Effector memory CD8-positive, alpha-beta T cell (primary cell): ENCODE measurements around the gene PPP1R14D.

Source experiments
- ATAC-seq: fragments of 150-1000 bp; cut with Tn5 transposase; replicated peaks from 2 replicates; pipeline ENCODE4 v1.10.0; 2021; ENCODE audit warnings: mild to moderate bottlenecking, moderate library complexity
- DNase-seq, 3 experiments: peaks; one replicate each; pipeline ENCODE4 v3.0.0; 2021
- H3K27ac Mint-ChIP-seq, 2 donors: one replicate each; pipeline ENCODE4 v1.8.0; 2022; ENCODE audit warnings: mild to moderate bottlenecking in 2 of 2, mixed read lengths in 2 of 2, moderate library complexity in 2 of 2
- H3K27me3 Mint-ChIP-seq, 2 donors: one replicate each; pipeline ENCODE4 v1.8.0; 2022; ENCODE audit warnings: mixed read lengths in 2 of 2
- H3K36me3 Mint-ChIP-seq: one replicate; pipeline ENCODE4 v1.8.0; 2022; ENCODE audit warnings: mild to moderate bottlenecking, moderate library complexity, mixed read lengths; ENCODE audit not compliant: insufficient read depth
- H3K4me1 Mint-ChIP-seq, 2 donors: one replicate each; pipeline ENCODE4 v1.8.0; 2022; ENCODE audit warnings: low read depth in 2 of 2, mixed read lengths in 2 of 2
- H3K4me3 Mint-ChIP-seq, 2 donors: one replicate each; pipeline ENCODE4 v1.8.0; 2022; ENCODE audit warnings: mild to moderate bottlenecking in 2 of 2, mixed read lengths in 2 of 2, moderate library complexity in 2 of 2
- H3K9me3 Mint-ChIP-seq, 2 donors: one replicate each; pipeline ENCODE4 v1.8.0; 2022; ENCODE audit warnings: mixed read lengths in 2 of 2

Gene PPP1R14D

DNA sequence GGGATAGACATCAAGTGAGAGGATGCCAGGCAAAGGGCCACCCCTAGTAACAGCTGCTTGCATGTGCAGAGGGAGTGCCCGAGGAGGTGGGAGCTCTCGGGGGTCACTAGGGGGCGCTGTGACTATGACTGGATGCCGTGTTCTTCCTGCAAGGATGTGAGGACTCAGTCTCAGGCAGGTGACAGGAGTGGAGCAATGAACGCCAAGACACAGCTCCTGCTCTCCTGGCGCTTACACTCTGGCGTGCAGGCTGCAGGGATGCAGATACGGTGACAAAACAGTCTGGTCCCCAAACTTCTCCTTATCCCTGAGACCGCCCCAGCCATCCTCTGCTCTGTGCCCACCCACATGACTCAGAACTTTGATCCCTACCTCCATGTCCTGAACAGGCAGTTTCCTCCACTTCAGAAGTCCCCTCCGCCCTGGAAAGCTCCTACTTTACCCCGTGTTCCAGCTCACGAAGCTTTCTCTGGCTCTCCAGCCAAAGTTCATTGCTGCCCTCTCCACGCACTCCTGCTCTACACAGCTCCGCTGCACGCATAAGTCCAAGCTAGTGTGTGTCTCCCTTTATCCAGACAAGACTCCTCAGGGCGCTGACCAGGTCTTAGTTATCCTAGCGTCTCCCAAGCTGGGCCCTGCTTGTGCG is 30.8 kb upstream of the PPP1R14D start:
- Mint-ChIP-seq H3K27ac (no peak overlapping the region), H3K27me3 (peaks cover 6 to 25% of the 10 kb centered on the region in 2 donors), H3K4me1 (peaks cover 15 to 18% of the 10 kb centered on the region in 2 donors), H3K36me3 (peaks cover 6% of the 10 kb centered on the region), H3K9me3 (no peaks in the 10 kb centered on the region), H3K4me3 (no peak overlapping the region)
- ATAC-seq (peak; percentile 80), DNase-seq (peak; percentile 75 to 84 (median 80))

DNA sequence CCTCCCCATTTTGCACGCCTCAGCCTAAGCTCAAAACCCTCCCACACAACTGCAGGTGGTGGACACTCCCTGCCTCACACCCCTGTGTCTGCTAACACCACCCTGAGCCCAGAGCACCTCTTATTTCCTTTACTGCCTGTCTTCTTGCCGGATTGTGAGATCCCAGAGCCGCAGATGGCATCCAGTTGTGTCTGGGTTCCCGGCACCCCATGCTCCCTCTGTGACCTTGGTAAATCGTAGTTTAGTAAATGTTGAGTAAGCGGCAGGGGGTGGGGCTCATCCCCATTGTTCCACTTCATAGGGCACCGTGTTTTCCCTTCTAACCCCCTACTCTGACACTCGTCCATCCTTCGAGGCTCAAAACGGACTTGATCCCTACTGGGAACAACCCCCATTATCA is 30.2 kb upstream of the PPP1R14D start:
- no peaks in the 10 kb centered on the region for H3K9me3 Mint-ChIP-seq
- DNase-seq = no peak
- H3K27ac Mint-ChIP-seq = no peak overlapping the region
- H3K4me3 Mint-ChIP-seq = no peak overlapping the region
- H3K36me3 Mint-ChIP-seq = peaks cover 3% of the 10 kb centered on the region
- peaks cover 15 to 18% of the 10 kb centered on the region in 2 donors for H3K4me1 Mint-ChIP-seq
- H3K27me3 Mint-ChIP-seq = peaks cover under 1 to 19% of the 10 kb centered on the region in 2 donors
- no peak for ATAC-seq

DNA sequence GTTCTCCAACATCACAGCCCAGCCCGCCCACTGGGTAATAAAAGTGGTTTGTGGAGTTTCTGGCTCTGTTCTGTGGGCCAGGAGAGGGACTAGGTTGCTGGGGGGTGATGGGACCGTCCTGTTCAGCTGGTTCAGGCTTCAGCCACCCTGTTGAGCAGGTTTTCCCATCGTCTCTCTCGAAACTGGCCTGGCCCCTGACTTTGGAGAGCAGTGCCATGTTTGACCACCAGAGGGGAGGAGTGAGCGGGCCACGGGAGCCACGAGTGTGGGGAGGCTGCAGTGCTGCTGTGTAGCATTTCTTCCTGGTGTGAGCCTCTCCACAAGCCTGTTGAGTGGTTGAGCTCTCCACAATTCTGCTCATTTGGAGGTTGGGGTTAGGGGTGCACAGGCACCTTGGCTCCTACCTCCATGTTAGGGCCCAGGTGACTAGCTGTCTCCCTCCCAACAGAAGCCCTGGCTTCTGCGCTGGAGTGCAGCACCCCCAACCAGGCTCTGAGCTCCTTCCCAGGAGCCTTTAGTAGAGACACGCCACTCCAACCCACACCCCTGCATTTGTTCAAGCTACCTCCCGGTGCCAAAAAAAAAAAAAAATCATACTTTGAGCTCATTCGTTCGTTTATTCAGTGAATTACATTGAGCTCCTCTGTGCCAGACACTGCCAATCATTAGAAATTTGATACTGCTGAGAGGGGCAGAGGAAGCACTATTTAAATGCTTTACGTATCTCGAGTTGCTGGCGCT is 29.3 kb upstream of the PPP1R14D start:
- Mint-ChIP-seq H3K4me1 (peaks cover 15 to 18% of the 10 kb centered on the region in 2 donors), H3K4me3 (no peak overlapping the region), H3K27ac (peak overlapping the region in 1 of 2 donors; percentile 49), H3K36me3 (peaks cover 3% of the 10 kb centered on the region), H3K9me3 (no peaks in the 10 kb centered on the region), H3K27me3 (peaks cover 0 to 12% of the 10 kb centered on the region in 2 donors)
- peak; percentile 91 for ATAC-seq
- DNase-seq = peak; percentile 79 to 87 (median 83)

DNA sequence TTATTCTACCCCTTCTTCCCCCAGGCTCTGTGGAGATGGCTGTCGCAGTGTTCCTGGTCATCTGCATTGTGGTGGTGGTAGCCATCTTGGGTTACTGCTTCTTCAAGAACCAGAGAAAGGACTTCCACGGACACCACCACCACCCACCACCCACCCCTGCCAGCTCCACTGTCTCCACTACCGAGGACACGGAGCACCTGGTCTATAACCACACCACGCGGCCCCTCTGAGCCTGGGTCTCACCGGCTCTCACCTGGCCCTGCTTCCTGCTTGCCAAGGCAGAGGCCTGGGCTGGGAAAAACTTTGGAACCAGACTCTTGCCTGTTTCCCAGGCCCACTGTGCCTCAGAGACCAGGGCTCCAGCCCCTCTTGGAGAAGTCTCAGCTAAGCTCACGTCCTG is 28.2 kb upstream of the PPP1R14D start:
- peaks cover 15 to 18% of the 10 kb centered on the region in 2 donors for H3K4me1 Mint-ChIP-seq
- no peaks in the 10 kb centered on the region for H3K9me3 Mint-ChIP-seq
- ATAC-seq (no peak), DNase-seq (no peak)
- peaks cover 0 to 7% of the 10 kb centered on the region in 2 donors for H3K27me3 Mint-ChIP-seq
- H3K36me3 Mint-ChIP-seq = peaks cover 3% of the 10 kb centered on the region
- H3K4me3 Mint-ChIP-seq = no peak overlapping the region
- H3K27ac Mint-ChIP-seq = no peak overlapping the region

DNA sequence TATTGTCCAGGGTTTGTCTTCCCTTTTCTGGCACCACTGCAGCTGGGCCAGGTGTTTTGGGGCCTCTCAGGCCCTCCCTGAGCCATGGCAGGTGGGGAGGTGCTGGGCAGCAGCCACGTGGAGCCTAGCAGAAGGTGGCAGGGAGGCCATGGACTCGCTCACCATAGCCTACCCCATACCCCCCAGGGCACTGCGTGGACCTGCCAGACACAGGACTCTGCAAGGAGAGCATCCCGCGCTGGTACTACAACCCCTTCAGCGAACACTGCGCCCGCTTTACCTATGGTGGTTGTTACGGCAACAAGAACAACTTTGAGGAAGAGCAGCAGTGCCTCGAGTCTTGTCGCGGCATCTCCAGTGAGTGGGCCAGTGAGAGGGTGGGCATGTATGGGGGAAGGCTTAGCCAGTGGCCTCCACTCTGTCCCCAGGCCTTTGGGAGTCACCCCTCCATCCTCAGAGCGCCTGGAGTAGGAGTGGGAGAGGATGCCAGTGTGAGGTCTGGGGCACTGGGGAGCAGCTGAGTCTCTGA is 27.3 kb upstream of the PPP1R14D start:
- peaks cover 0 to 7% of the 10 kb centered on the region in 2 donors for H3K27me3 Mint-ChIP-seq
- DNase-seq (no peak), ATAC-seq (no peak)
- H3K4me1 Mint-ChIP-seq = peaks cover 15 to 18% of the 10 kb centered on the region in 2 donors
- no peaks in the 10 kb centered on the region for H3K9me3 Mint-ChIP-seq
- H3K27ac Mint-ChIP-seq = no peak overlapping the region
- H3K4me3 Mint-ChIP-seq = no peak overlapping the region
- peaks cover 3% of the 10 kb centered on the region for H3K36me3 Mint-ChIP-seq

DNA sequence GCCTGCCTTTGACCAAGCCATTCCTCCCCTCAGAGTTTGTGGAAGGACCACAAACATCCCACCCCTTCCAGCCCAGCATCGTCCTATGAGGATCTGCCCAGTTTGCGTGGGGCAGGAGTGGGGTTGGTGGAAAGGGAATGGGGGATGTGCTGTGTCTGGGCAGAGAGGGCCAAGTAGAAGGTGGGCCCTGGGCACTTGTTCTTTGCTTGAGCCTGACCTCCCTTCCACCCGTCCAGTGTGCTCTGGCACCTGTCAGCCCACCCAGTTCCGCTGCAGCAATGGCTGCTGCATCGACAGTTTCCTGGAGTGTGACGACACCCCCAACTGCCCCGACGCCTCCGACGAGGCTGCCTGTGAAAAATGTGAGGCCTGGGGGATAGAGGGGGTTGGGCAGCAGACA is 25.7 kb upstream of the PPP1R14D start:
- H3K9me3 Mint-ChIP-seq = no peaks in the 10 kb centered on the region
- no peaks in the 10 kb centered on the region for H3K36me3 Mint-ChIP-seq
- H3K4me1 Mint-ChIP-seq = peaks cover 9 to 13% of the 10 kb centered on the region in 2 donors
- no peak overlapping the region for H3K27ac Mint-ChIP-seq
- ATAC-seq (no peak), DNase-seq (no peak)
- peaks cover 0 to 4% of the 10 kb centered on the region in 2 donors for H3K27me3 Mint-ChIP-seq
- H3K4me3 Mint-ChIP-seq = no peak overlapping the region

DNA sequence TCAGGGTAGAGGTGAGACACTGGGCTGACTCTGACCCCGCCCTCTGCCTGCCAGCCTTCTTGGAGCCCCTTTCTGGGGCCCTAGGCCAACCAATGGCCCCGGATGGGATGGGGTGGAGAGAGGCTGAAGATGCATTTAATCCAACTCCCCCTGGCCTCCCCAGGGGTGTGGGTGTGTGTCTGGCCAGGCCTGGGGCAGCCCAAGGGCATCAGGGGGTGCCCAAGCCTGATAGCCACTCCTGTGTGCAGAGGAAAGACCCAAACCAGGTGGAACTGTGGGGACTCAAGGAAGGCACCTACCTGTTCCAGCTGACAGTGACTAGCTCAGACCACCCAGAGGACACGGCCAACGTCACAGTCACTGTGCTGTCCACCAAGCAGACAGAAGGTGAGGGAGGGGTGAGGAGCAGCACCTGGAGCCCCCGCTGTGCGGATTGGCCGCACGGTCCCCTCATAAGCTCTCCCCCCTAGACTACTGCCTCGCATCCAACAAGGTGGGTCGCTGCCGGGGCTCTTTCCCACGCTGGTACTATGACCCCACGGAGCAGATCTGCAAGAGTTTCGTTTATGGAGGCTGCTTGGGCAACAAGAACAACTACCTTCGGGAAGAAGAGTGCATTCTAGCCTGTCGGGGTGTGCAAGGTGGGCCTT is 24.9 kb upstream of the PPP1R14D start:
- no peak for DNase-seq
- H3K4me1 Mint-ChIP-seq = peaks cover 4 to 7% of the 10 kb centered on the region in 2 donors
- H3K27me3 Mint-ChIP-seq = no peaks in the 10 kb centered on the region
- no peaks in the 10 kb centered on the region for H3K9me3 Mint-ChIP-seq
- no peak overlapping the region for H3K4me3 Mint-ChIP-seq
- H3K27ac Mint-ChIP-seq = no peak overlapping the region
- H3K36me3 Mint-ChIP-seq = no peaks in the 10 kb centered on the region
- no peak for ATAC-seq

DNA sequence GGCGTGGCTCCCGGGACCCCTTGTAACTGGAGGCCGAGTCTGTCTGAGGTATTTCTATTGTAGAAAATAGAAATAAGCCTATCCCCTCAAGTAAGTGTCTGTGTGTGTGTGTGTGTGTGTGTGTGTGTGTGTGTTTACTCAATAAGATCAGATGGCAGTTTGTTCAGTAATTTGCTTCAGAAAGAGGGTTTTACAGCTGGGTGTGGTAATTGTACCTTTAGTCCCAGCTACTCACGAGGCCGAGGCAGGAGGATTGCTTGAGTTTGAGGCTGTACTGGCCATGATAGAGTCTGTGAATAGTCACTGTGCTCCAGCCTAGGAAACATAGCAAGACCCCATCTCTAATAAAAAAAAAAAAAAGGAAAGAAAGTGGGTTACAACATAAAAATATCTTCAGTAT is 24.0 kb upstream of the PPP1R14D start:
- Mint-ChIP-seq H3K27ac (peak overlapping the region in 1 of 2 donors; percentile 34), H3K36me3 (no peaks in the 10 kb centered on the region), H3K4me1 (peaks cover under 1 to 4% of the 10 kb centered on the region in 2 donors), H3K9me3 (no peaks in the 10 kb centered on the region), H3K4me3 (no peak overlapping the region), H3K27me3 (no peaks in the 10 kb centered on the region)
- no peak for DNase-seq
- no peak for ATAC-seq

DNA sequence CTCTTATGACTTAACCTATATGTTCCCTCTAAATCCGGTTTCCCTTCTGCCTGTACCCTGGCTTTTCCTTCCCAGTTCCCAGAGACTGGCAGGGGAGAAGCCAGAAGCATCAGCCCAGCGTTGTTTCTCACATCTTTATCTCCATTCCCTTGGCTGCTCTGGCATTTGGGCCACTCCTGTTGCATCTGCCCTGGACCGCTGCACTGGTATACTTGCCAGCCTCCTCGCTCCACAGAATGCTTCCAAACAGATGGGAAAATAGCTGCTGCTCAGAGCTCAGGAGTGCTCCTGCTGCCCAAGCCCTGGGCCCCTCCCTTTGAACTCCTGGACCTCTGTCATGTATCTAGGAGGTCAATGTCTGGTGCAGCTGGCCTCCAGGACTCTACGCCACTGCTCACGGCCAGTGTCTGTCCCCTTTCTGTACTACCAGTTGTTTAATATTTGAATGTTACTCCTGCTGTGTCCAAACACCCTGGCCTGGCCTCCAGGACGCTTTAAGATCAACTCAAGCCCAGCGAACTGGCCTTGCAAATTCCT is 22.1 kb upstream of the PPP1R14D start:
- Mint-ChIP-seq H3K9me3 (no peaks in the 10 kb centered on the region), H3K36me3 (no peaks in the 10 kb centered on the region), H3K4me1 (peaks cover 0 to 5% of the 10 kb centered on the region in 2 donors), H3K27me3 (no peaks in the 10 kb centered on the region), H3K27ac (no peak overlapping the region), H3K4me3 (no peak overlapping the region)
- DNase-seq (no peak), ATAC-seq (no peak)

DNA sequence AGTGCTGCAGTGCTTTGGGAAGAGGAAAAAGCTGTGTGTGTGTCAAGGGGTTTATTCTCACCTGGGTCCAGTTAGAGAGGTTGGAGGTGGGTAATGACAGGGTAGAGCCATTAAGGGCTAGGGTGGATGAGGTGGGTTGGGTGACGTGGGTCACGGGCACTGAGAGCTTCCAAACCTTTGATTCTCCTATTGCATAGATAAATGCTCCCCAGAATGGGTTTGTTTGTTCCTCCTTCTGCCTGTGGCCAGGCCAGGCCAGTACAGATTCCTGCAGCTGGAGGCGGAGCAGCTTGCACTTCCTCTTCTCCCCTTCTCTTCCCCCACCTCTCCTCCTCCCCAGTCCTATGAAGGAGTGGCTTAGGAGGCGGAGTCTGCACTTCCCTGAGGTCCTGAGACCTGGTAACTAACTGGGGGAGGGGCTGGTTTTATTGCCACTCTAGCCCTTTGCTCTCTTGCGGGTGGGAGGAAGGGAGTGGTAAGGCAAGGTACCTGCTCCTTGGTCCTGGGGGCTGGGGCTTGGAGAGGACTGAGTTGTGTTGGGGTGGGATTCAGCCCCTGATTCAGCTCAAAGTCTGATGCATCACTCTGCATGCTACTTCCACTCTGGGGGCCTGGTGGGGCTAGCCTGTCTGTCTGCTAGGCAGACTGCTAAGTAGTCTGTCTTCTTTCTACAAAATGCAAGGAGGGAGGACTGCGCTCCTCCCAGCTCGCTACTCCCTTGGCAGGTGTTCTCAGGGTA is 18.9 kb upstream of the PPP1R14D start:
- Mint-ChIP-seq H3K4me3 (no peak overlapping the region), H3K27me3 (peaks cover 0 to 7% of the 10 kb centered on the region in 2 donors), H3K27ac (no peak overlapping the region), H3K36me3 (no peaks in the 10 kb centered on the region), H3K4me1 (peaks cover 4 to 12% of the 10 kb centered on the region in 2 donors), H3K9me3 (no peaks in the 10 kb centered on the region)
- DNase-seq (no peak), ATAC-seq (no peak)

DNA sequence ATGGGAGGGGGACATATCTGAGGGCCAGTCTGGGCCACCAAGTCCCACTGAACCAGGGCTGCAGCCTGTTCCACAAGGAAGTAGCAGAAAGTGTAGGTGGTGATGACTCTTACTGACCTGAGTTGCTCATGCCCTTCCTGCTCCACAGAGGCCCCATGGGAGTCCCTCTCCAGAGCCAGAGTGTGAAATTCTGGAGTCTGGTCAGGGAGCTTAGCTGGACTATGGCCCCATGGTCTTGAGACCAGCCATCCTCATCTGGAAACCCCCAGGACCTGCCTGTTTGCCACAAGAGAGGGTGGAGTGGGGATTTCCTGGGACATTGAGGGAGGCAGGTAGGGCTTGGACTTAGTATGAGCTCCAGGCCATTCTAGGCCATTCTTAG is 18.3 kb upstream of the PPP1R14D start:
- Mint-ChIP-seq H3K36me3 (no peaks in the 10 kb centered on the region), H3K4me3 (no peak overlapping the region), H3K27me3 (peaks cover 0 to 7% of the 10 kb centered on the region in 2 donors), H3K4me1 (peaks cover 4 to 12% of the 10 kb centered on the region in 2 donors), H3K9me3 (no peaks in the 10 kb centered on the region), H3K27ac (no peak overlapping the region)
- ATAC-seq = no peak
- DNase-seq = no peak

DNA sequence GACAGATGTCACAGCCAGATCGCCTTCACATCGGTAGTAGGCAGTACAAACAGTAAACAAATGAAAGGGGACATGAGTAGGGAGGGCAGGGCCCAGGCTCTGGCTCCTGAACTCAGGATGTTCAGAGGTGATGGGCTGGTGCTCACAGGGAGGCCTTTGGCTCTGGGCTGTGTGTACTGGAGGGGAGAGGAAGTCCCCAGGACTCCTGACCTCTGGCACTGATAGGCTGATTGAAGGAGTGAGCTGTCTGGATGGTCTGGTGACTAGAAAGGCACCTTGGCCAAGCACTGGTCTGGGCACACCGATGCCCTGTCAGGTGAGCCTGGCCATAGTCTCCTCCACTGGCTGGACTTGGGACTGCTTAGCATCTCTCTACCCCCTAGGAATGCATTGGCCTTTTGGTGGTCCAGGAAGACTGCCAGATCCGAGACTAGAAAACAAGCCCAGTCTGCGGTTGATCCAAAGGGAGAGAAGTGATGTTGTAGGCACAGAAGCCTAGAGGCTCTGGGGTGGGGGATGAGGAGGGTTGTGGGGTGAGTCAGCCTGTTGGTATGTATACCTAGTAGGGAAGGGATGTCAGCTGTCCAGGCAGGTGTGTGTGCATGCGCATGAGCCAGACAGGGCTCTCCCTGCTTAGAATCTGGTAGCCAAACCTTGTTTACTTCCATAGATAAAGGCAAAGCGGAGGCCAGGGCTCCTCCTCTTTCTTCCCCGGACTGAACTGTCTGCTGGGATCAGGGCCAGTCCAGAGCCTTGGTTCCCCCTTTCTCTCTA is 17.2 kb upstream of the PPP1R14D start:
- no peak for DNase-seq
- H3K4me1 Mint-ChIP-seq = peaks cover 4 to 12% of the 10 kb centered on the region in 2 donors

More for the DNA sequence above, 17.2 kb upstream of the PPP1R14D start:
- Mint-ChIP-seq H3K9me3 (no peaks in the 10 kb centered on the region), H3K27me3 (peaks cover 0 to 7% of the 10 kb centered on the region in 2 donors), H3K4me3 (peak overlapping the region; percentile 83 to 85), H3K36me3 (no peaks in the 10 kb centered on the region), H3K27ac (no peak overlapping the region)
- ATAC-seq = no peak
